ENCODE data around the gene HPCAL1.

The HPCAL1 gene

DNA sequence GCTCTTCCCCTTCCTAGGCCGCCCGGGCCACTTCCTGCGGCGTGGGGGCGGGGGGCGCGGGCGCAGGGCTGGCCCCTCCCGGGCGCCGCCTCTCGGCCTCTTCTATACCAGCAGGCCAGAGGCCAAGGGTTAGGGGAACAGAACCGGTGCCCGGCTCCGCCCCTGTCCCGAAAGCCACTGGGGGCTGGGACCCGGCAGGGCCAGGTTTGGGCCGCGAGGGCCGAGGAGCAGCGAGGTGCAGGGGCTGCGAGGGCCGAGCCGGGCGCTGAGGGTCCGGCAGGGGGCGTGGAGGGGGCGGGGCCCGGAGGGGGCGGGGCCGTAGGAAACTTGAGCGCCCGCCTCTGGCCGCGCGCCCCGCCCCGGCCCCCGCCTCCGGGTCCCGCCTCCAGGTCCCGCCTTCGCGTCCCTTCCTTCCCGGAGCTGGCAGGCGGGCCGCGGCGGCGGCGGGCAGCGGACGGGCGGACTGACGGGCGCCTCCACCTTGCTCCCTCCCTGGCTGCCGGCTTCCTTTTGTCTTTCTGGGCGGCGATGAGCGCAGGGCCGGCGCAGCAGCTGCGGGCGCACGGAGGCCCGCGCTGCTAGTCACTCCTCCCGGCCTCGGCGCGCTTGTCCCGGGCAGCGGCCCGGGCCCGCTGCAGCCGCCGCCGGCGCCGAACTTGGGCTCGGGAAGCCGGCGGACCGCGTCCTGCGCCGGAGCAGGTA lies at the start of gene HPCAL1:
Gene HPCAL1 (plus strand): TSS at position 426 of the 702 bp plus-strand sequence. CDS start 116,854 bp downstream, outside the sequence.
- TF ChIP-seq, protein P1, sequence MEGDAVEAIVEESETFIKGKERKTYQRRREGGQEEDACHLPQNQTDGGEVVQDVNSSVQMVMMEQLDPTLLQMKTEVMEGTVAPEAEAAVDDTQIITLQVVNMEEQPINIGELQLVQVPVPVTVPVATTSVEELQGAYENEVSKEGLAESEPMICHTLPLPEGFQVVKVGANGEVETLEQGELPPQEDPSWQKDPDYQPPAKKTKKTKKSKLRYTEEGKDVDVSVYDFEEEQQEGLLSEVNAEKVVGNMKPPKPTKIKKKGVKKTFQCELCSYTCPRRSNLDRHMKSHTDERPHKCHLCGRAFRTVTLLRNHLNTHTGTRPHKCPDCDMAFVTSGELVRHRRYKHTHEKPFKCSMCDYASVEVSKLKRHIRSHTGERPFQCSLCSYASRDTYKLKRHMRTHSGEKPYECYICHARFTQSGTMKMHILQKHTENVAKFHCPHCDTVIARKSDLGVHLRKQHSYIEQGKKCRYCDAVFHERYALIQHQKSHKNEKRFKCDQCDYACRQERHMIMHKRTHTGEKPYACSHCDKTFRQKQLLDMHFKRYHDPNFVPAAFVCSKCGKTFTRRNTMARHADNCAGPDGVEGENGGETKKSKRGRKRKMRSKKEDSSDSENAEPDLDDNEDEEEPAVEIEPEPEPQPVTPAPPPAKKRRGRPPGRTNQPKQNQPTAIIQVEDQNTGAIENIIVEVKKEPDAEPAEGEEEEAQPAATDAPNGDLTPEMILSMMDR (IDR thresholded peaks at IDR 0.05; ENCODE audit: low read depth, low read length, missing control alignments) = peak; percentile 54
- Histone ChIP-seq H3K27ac (no peak within 1 kb of the TSS), H3K4me3 (ENCODE audit: low read depth, low read length) (peak within 1 kb of the TSS; percentile 84), H3K36me3 (replicated peaks) (no peaks in the 10 kb centered on the region), H3K27me3 (replicated peaks) (no peaks in the 10 kb centered on the region)
- peak; percentile 43 for DNase-seq
- in situ Hi-C loops (cut with HindIII; ENCODE audit: low pct_ligation_motif_present, low sequenced_read_pairs) = no loop called here

DNA sequence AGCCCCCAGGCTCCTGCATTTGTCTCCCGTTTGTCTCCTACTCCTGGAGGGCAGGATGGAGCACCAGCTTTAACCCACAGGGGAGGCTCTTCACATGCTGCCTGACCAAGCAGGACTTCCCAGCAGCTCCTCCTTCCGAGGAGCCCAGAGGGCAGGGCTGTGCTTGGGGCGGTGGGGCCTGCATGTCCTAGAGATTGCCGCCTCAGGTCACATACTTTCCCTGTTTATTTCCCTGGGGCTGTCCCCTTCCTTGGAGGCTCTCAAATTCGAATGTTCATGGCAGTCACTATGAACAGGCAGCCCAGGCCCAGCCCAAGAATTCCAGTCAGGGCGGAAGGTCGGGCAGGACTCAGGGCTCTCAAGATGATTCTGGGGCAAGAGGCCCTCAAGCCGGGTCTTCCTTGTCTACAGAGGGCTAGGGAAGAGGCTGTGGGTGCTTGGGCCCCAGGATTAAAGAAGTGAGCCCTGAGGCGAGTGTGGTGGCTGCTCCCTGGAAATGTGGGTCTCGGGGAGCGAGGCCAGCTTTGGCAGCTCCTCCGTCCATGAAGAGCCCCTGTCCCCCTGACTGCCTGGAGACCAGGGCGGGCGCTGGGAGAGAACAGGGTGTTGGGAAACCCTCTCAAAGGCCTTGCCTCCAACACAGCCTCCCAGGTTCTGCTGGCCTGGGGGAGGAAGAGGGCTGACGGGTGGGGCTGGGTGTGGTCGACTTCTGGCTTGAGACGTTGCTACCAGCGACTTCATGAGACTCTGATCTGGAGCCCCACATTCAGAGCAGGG lies 48.9 kb upstream of the HPCAL1 start:
- no peak for DNase-seq
- no peaks in the 10 kb centered on the region for H3K27me3 ChIP-seq (replicated peaks)
- H3K27ac ChIP-seq = no peak overlapping the region
- TF ChIP-seq, protein P1 (IDR thresholded peaks at IDR 0.05; ENCODE audit: low read depth, low read length, missing control alignments) = no peak
- in situ Hi-C loops (cut with HindIII; ENCODE audit: low pct_ligation_motif_present, low sequenced_read_pairs) = no loop called here
- H3K4me3 ChIP-seq (ENCODE audit: low read depth, low read length) = no peak overlapping the region
- no peaks in the 10 kb centered on the region for H3K36me3 ChIP-seq (replicated peaks)

DNA sequence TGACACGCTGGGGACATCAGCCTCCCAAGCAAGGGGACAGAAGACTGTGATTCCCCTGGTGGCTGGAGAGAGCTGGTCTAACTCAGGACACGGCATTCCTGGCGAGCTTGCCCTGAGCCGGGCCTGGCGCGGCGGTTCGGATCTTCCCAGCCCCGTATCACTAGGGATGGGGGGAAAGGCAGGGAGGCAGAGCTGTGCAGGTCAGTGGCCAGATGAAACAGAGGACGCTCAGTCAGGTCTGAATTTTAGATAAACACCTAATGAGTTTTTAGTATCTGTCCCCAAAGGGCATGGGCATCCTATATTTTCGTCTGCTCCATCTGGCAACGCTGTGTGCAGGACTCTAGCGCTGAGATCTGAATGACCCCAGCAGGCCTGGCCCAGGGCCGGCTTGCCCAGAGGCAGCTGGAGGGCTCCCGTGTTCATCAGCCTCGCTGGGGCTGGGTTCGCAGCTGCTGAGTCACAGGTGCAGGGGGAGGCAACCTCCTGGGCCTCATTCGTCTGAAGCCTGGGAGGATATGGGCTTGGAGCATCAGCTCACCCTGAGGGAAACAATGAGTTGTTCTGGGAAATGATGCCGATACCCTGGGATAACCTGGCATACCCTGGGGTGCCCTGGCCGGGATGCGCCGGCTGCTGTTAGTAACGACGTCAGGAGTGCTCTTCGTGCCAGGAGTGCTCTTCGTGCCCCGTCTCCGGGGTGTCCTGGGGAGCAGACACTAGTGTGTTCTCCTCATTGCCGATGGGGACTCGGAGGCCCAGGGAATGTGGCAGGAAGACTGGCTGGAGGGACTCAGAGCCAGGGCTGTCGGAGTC lies 48.1 kb upstream of the HPCAL1 start:
- in situ Hi-C loops (cut with HindIII; ENCODE audit: low pct_ligation_motif_present, low sequenced_read_pairs) = no loop called here
- Histone ChIP-seq H3K27me3 (replicated peaks) (no peaks in the 10 kb centered on the region), H3K4me3 (ENCODE audit: low read depth, low read length) (no peak overlapping the region), H3K36me3 (replicated peaks) (no peaks in the 10 kb centered on the region), H3K27ac (no peak overlapping the region)
- no peak for DNase-seq
- TF ChIP-seq, protein P1 (IDR thresholded peaks at IDR 0.05; ENCODE audit: low read depth, low read length, missing control alignments) = no peak

DNA sequence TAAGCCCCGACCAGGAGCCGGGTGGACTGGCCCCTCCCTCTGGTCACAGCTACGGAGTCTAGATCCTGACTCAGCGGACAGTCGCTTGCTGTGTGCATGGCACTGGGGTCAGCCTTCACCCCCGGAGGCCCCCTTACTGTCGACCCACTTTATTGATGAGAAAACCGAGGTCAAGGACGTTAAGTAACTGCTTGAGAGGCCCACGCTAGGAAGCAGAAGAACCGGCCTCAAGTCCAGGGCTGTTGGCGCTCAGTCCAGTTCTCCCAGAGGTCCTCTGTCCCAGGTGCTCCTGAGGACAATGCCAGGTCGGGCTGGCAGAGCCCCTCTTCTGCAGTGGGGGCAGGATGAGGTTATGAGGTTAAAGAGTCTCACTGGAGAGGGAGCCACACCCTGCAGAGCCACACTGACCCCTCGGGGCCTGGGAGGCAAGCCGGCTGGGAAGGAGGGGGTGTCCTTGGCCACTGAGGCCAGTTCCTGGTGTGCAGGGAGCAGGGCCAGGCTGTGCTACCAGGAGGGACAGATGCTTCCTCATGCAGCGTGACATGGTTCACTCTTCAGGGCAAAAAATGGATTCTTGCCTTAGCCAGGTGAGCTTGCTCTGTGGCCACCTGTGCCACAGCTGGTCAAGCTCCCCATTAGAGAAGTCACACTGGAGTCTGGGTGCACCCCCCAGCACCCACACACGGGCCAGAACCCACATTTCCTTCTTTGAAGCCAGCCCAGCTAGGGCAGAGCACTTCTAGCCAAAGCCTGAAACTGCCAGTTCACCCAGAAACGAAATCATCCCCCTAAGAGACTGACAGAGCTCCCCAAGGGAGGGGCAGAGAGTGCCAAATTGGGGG lies 47.3 kb upstream of the HPCAL1 start:
- Histone ChIP-seq H3K27me3 (replicated peaks) (no peaks in the 10 kb centered on the region), H3K27ac (no peak overlapping the region), H3K4me3 (ENCODE audit: low read depth, low read length) (no peak overlapping the region), H3K36me3 (replicated peaks) (no peaks in the 10 kb centered on the region)
- in situ Hi-C loops (cut with HindIII; ENCODE audit: low pct_ligation_motif_present, low sequenced_read_pairs) = no loop called here
- DNase-seq = no peak
- TF ChIP-seq, protein P1 (IDR thresholded peaks at IDR 0.05; ENCODE audit: low read depth, low read length, missing control alignments) = no peak

DNA sequence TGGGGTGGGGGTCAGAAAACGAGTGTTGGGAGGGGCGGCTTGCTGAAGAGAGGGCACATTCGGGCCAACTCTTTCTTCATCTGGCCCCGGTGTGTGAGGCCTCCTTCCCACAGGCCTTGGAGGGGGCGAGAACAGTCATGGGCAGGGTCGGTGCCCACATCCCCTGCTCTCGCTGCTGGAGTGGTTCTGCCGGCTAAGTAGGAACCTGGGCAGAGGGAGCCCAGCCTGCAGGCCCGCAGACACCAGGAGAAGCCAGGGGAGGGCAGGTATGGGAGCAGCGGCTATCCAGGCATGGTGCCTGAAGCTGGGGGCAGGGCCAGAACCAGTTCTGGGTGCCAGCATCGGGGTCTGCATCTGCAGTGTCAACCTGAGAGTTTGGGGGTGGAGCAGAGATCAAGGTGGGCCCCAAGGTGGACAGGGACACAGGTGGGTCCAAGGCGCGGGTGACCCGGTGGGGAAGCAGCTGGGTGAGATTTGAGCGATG lies 46.6 kb upstream of the HPCAL1 start:
- H3K36me3 ChIP-seq (replicated peaks) = no peaks in the 10 kb centered on the region
- DNase-seq = no peak
- H3K27ac ChIP-seq = no peak overlapping the region
- no peak overlapping the region for H3K4me3 ChIP-seq (ENCODE audit: low read depth, low read length)
- in situ Hi-C loops (cut with HindIII; ENCODE audit: low pct_ligation_motif_present, low sequenced_read_pairs) = no loop called here
- no peaks in the 10 kb centered on the region for H3K27me3 ChIP-seq (replicated peaks)
- TF ChIP-seq, protein P1 (IDR thresholded peaks at IDR 0.05; ENCODE audit: low read depth, low read length, missing control alignments) = no peak

Data from brain microvascular endothelial cell (primary cell).